RKO (cell line): ENCODE data around the gene CLSTN3.

Experiments
- DNase-seq: peaks from one replicate; pipeline ENCODE4 v3.0.0-alpha.2; 2016; ENCODE audit warnings: low spot score

CLSTN3 gene

DNA sequence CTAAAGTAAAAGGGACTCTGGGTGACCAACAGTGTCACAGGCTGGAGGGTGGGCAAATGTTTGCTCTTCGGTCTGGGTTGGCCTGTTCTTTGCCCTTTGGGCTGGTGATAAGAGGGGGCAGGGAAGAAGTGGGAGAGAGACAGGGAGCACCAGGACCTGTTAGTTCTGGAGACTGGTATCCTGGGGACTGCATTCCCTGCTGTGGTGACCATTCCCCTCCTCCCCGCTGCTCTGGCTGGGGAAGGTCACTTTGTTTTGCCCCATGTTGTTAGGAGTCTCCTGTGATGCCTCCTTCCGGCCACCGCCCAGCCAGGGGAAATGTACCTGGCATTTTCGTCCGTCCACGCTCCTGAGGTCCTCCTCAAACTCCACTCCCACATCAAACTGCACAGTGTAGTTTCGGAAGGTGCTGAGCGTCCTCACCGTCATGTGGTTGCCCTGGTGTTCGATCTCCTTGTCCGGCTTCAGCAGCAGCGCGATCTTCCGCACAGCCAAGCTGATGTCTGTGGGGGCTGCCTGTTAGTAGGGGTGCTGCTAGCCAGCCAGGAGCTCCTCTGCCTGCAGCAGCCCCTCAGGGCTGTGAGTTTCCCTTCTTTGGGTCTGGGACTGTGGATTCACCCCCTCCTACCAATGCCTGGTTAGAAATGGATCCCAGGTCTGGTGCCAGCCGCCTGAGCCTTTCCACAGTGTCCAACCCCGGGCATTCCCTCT lies 2.1 kb upstream of the CLSTN3 start:
- no peak for DNase-seq

DNA sequence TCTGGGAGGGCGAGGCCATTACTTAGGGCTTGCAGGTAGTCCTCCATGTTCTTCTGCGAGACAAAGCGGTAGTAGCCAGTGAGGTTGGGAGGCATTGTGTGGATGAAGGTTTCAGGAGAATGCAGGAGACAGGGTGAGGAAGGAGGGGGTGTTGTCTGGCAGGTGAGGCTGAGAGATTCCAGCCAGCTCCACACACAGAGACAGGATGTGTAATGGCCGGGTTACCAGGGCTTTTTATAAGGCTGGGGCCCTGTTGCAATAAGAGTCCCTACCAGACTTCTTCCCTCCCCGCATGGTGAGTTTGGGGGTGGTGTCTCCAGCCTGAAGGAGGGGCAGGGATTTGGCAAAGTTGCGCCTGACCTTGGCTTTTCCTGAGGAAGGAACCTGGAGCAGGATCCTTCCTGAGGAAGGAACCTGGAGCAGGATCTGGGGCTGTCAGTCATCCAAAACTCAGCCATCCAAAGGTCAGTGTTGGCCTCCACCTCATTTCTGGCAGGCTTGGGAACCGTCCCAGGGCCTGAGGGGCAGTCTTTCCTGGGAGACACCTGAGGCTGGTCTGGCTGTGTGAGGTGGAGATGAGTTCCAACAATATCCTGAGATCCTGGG lies 1.4 kb upstream of the CLSTN3 start, which contains the start of gene RBP5:
RBP5 (minus strand) TSS at position 209 of the 606 bp plus-strand sequence; CDS start at position 95, 114 bp downstream.
- DNase-seq = no peak

DNA sequence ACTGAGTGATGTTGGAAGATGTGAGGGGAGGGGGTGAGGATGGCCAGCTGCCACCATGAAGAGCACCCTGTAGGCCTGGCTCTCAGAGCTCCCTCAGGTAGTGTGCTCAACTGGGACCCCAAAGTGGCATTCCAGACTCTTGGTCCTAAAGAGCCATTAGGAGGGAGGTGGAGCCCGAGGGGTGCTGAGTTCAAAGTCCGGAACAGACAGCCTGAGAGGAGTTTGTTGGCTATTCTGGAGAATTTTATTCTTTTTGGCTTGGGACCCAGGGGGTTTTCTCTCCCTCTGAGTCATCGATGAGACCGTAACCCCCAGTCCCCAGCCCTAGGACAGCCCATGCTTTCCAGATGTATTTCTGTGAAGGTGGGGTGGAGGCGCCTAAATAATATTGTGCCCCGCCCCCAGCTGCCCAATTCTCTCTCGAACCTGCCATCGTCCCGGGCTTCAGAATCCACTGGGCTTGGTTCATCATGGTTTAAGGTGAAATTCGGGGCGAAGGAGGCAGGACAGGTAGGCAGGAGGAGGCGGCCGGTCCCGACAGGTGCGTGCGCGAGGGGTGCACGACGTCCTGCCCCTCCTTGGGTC lies 792 bp upstream of the CLSTN3 start:
- no peak for DNase-seq

DNA sequence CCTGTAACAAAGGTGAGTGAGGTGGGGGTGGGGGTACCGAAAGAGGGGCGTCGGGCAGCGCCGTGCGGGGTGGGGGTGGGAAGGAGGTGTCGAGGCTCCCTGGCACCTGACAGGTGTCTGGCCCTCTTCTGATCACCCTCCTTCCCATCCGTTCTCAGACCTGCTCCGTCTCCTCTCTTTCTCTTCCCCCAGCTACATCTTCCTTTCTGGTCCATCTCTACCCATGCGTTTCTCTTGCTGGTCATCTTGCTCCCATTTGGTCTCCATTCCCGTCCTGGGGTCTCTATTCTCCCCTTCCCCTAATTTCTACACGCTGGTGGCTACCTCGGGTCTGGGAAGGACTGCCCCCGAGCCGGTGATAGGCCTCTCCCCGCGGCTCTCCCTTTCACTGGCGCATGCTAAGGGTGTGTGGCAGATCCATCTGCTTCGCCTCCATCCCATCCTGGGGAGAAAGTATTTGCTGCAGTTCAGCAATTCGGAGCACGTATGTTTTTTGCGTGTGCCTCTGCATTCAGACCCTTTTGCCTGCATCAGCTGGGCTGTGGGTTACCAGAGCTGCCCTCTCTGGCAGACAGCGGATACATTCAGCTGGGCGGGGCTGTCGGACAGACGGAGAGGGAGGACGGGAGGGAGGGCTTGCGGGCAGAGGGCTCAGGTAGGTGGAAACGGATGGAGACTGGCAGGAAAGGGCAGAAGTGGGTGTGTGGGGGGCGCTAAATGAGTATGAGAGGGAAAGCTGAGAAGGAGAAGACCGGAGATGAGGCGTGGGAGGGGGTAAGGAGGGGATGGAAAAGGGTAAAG lies 730 bp downstream of the CLSTN3 start:
- peak; percentile 61 for DNase-seq

DNA sequence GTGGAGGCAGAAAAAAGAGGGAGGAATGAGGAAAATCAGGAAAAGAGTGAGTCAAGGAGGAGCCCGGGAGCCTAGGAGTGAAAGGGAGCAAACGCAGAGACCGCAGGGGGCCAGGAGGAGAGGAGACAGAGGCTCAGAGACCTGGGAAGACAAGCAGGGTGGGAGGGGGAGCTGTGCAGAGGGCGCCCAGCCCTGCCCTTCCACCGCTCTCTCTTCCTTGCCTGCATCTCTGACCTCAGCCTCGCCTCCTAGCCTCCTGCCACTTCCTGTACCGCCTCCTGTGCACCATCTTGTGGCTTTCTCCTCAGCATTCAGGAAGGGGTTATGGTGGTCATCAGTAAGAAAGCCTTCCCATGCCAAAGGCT lies 1.3 kb downstream of the CLSTN3 start:
- DNase-seq = no peak

DNA sequence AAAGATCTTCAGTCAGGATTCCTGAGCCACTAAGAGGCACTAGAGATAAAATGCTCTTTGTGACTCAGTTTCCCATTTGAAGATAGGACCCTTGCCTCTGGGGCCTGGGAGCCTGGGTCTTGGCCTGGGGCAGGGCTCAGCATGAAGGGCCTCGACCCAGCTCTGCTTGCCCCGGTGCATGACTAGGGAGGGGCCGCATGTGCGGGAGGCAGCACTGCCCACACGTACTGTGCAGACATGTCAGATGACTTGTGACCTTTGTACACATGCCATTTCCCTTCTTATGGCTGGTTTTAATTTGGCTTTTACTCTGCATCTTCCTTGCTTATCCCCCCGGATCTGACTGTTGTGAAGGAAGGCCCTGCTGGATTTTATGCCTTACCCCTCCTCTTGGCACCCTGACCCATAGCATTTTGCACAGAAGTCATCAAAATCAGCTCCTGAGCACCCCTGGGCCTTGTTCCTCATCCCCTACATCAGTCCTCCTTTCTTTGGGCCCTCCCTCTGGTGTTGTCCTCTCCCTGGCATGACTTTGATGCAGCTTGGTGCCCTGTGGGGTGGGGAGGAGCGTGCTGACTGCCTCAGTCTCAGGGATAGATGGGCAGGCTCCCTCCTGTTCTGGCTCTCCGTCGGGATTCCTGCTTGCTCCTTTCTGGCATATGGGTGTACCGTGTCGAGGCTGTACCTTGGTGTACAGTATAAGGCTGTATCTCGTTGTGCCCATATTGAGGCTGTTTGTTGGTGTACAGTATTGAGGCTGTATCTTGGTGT lies 4.4 kb downstream of the CLSTN3 start:
- no peak for DNase-seq

DNA sequence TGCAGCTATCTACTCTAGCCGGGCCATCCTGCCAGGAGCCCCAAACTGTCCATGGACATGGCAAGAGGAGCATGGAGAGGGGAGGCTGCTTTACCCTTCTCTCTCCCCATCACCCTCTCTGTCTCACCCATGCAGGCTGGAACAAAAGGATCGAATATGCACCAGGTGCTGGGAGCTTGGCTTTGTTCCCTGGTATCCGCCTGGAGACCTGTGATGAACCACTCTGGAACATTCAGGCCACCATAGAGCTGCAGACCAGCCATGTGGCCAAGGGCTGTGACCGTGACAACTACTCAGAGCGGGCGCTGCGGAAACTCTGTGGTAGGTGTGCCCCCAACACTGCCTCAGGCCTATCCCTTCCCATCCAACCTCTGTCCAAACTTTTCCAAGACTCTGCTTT lies 5.9 kb downstream of the CLSTN3 start:
- DNase-seq = no peak

DNA sequence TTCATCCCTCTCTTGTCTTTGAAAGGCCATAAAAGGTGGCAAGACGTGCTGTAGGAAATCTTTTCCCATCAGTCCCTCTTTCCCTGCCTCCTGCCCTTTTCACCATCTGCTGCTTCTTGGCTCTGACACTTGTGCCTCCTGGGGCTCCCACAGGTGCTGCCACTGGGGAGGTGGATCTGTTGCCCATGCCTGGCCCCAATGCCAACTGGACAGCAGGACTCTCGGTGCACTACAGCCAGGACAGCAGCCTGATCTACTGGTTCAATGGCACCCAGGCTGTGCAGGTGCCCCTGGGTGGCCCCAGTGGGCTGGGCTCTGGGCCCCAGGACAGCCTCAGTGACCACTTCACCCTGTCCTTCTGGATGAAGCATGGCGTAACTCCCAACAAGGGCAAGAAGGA lies 6.5 kb downstream of the CLSTN3 start:
- no peak for DNase-seq

DNA sequence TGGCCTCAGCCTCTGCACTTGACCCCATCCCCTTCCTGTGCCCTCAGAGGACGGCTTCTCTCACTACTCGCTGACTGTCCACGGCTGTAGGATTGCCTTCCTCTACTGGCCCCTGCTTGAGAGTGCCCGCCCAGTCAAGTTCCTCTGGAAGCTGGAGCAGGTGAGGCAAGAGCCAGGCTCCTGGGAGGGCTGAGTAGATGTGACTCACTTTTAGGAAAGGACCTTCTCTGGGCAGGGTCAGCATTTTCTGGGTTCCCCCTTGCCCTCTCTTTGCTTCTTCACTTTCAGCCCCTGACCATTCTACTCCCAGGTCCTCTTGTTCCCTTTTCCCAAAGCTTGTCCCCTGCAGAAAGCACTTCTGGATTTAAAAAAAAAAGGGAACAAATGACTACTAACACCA lies 7.7 kb downstream of the CLSTN3 start:
- DNase-seq = no peak

DNA sequence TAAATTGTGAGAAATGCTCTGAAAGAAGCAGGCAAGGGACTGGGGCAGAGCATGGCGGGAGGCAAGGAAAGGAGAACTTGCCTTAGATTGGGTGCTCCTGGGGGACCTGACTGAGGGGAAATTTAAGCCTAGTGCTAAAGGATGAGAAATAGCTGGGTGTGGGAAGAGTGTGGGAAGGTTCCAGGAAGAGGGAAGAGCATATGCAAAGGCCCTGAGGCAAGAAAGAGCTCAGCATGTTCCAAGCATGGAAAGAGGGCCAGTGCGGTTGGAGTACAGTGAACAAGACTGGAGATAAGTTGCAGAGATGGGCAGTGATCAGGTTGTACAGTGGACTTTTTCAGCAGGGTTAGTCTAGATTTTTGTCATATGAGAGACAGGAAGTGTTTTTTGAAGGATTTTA lies 9.0 kb downstream of the CLSTN3 start:
- DNase-seq = no peak

DNA sequence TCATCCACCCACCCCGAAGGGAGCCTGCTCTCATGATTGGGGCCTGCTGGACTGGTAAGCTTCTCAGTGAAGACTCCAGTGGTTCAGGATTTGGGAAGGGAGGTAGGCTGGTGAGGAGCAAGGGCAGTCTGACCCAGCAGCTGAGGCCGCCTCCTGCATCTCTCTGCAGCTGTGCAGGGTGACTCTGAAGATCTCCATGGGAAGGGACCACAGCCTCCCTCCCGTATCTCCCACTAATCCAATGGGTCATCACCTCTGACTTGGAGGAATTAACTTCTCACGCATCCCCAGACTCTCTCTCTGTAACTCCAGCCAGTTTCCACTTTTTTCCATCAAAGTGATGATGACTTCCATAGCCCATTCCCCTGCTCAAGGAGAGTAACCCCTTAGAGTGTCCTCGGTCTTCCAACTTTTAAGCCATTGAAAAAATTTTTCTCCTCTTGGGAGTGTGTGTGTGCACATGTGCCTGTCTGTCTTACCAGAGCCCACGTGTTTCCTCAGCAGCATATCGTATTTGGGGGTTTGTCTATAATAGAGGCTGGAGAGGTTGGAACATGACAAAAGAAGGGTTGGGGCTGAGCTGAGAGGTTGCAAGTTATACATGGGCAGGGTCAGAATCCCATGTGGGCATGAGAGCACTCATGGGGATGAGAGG lies 11.3 kb downstream of the CLSTN3 start:
- no peak for DNase-seq

DNA sequence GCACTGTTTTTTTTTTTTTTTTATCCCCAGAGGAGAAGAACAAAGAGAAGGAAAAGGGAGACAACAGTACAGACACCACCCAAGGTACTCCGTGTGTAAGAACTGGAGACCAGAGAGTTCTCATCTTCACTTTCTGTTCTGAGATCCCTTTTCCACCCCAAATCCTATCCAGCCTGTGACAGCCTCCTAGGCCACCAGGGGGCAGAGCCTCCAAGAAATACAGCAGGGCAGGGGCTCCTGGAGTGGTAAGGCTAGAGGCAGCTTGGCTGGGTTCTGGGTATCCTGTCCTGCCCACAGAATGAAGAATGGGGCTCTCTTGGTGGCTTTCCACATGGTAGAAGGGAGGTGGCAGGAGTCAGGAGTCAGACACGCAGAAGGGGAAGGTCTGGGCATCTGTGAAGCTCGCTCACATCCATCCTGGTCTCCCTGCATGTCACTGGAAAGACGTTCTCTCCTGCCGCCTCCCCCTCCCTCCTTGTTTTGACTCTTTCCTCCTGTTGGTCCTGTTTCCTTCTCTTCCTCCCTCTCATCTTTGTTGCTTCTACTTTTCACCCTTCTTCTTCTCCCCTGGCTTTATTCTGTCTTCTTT lies 12.0 kb downstream of the CLSTN3 start:
- DNase-seq = peak; percentile 63

DNA sequence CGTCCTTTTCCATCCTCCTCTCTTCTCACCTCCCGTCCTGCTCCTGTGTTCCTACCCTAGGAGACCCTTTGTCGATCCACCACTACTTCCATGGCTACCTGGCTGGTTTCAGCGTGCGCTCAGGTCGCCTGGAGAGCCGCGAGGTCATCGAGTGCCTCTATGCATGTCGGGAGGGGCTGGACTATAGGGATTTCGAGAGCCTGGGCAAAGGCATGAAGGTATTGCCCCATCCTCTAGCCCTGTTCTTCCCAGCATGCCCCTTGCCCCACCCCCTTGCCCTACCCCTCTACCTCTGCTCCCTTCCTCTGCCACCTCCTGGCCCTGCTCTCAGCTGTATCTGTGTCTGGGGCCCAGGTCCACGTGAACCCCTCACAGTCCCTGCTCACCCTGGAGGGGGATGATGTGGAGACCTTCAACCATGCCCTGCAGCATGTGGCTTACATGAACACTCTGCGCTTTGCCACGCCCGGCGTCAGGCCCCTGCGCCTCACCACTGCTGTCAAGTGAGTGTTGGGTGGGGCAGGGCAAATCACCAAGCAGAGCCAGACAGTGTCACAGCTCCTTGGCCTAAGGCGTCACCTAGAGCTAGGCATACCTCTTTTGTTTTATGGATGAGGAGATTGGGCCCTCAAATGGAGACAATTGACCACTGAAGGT lies 12.8 kb downstream of the CLSTN3 start:
- no peak for DNase-seq

DNA sequence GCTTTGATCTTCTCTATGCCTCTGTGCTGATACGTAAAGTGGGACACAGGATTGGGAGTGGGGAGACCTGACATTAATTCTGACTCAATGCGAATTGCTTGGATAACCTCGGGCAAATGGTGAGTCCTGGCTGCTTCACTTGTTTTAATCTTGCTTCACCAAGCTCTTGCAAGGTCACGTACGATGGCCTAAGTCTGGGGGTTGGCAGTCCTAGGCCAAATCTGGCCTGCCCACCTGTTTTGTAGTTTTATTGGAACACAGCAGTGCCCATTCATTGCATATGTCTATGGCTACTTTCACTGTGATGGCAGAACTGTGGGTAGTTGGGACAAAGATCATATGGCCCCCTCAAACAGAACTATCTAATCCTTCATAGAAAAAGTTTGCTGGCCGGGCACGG lies 13.4 kb downstream of the CLSTN3 start:
- no peak for DNase-seq

DNA sequence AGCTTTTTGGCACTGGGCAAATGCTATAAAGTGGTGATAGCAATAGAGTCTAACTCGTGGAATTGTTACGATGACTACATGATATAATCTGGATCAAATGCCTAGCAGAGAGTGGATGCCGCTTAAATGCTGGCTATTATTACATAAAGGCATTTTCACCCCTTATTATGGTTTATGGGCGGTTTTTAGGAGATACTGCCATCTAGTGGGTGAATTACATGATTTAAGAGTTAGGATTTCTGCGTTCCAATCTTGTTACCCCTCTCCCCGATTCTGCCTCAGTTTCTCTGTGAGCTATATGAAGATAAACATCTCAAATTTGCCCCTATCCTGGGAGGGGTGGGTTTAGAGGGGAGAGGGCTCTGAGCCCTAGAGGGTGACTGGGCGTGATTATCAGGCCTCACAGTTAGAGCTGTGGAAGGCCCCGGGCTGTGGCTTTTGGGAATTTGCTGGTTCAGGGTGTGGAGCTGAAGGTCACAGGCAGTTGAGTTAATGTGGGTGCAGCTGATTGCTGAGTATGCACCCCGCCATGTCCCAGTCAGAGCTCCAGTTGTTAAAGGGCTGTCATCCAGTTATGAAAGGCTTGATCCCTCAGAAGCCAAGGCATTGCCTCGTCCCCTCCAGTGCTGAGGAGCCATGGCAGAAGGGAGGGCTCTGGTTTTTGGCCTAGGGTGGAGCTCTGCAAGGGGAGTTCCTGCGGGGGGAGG lies 14.4 kb downstream of the CLSTN3 start:
- DNase-seq = peak; percentile 52

DNA sequence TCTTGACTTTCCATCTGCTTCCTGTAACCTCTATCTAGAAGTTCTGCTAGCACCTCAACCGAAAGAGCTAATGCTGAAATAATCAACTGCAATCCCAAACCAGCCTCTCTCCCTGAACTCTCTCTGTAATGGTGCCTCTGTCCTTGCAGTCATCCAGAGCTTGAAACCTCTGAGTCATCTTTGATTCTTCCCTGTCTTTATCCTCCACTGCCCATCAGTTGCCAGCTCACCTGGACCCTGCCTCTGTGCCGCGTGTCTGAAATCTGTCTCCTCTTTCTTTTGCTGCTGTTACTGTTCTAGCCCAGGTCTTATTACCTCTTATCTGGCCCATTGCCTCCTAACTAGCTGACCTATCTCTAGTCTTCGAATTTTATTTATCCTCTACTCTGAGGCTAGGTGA lies 15.5 kb downstream of the CLSTN3 start:
- DNase-seq = no peak

DNA sequence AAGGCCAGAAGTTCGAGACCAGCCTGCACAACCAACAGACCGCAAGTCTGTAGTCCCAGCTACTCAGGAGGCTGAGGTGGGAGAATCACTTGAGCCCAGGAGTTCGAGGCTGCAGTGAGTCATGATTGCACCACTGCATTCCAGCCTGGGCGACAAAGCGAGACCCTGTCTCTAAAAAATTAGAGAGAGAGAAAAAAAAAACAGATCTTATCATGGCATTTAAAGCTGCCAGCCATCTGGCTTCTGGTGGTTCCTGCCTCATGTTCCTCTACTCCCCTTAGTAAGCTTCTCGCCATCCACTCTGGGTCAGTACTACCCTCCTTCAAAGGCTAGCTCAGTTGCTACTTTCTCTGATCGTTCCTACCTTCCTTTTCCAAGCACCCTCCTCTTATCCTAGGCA lies 16.1 kb downstream of the CLSTN3 start:
- no peak for DNase-seq

DNA sequence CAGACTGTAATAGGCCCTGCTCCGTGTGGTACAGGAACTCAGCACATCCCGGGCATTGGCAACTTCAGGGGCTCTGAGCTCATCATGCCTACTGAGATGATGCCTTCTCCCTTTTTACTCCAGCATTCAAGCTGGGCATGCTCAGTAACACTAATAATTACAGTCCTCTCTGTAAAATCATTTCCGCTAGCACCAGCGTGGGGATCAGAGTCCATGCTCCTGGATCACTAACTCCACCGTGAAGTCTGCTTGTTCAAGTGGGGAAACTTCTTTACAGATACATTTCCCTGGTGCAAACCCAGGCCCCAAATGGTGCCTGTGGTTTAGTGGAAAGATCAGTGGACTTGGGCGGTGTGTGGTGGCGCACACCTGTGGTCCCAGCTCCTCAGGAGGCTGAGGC lies 16.7 kb downstream of the CLSTN3 start:
- DNase-seq = no peak

DNA sequence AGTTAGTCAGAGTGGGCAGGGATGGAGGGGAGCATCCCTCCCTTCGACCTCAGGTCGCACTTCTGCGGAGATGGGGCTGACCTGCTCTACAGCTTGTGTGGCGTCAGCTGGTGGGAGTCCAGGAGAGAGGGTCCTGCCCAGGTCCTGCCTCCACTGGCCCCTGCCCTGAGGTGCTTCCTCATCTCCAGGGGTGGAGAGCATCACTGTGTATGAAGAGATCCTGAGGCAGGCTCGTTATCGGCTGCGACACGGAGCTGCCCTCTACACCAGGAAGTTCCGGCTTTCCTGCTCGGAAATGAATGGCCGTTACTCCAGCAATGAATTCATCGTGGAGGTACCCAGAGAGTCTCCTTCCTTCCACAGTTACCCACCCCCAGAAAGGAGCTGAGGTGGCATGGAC lies 20.2 kb downstream of the CLSTN3 start:
- no peak for DNase-seq

DNA sequence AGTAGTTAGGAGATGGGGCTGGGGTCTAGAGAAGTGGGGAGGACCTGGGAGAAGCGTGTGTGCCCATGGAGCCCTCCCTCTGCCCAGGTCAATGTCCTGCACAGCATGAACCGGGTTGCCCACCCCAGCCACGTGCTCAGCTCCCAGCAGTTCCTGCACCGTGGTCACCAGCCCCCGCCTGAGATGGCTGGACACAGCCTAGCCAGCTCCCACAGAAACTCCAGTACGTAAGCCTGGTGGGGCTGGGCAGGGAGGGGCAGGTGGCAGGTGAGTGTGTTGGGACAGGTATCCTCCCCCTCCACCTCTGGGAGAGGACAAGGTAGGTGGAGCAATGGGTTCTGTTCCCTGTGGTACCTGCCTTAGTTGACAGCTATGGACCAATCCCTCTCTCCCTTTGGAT lies 20.7 kb downstream of the CLSTN3 start:
- DNase-seq = no peak
